KMS-11 (cell line): ENCODE results near the gene YPEL2.

Experiments used
- H2AFZ ChIP-seq: fragments of 200-600 bp; sonication (generic); 2 replicates; pipeline ENCODE4 v1.6.1; 2016; ENCODE audit warnings: antibody characterized with exemption, mixed run types, low read depth
- H3K27ac ChIP-seq: fragments of 200-600 bp; sonication (generic); 2 replicates; pipeline ENCODE4 v1.6.1; 2016; ENCODE audit warnings: mild to moderate bottlenecking, mixed run types
- H3K27me3 ChIP-seq: fragments of 200-600 bp; sonication (generic); 2 replicates; pipeline ENCODE4 v1.6.1; 2017; ENCODE audit warnings: mild to moderate bottlenecking, low read depth, mixed run types, moderate library complexity; ENCODE audit not compliant: insufficient read depth
- H3K36me3 ChIP-seq: fragments of 200-600 bp; sonication (generic); 2 replicates; pipeline ENCODE4 v1.6.1; 2017; ENCODE audit warnings: mild to moderate bottlenecking, mixed run types; ENCODE audit not compliant: insufficient read depth
- H3K4me1 ChIP-seq: fragments of 200-600 bp; sonication (generic); 2 replicates; pipeline ENCODE4 v1.6.1; 2016; ENCODE audit warnings: mild to moderate bottlenecking, low read depth, mixed run types; ENCODE audit not compliant: poor library complexity, severe bottlenecking
- H3K4me2 ChIP-seq: fragments of 200-600 bp; sonication (generic); 2 replicates; pipeline ENCODE4 v1.7.0; 2016; ENCODE audit warnings: mild to moderate bottlenecking, mixed run types
- H3K4me3 ChIP-seq: fragments of 200-600 bp; sonication (generic); IDR thresholded peaks from 2 replicates; pipeline ENCODE4 v1.6.1; 2017; ENCODE audit warnings: low read depth, low read length, mixed read lengths; ENCODE audit not compliant: insufficient read depth
- H3K79me2 ChIP-seq: fragments of 200-600 bp; sonication (generic); 2 replicates; pipeline ENCODE4 v1.6.1; 2016; ENCODE audit warnings: low read depth, mixed run types; ENCODE audit not compliant: insufficient read depth
- H3K9ac ChIP-seq: fragments of 200-600 bp; sonication (generic); 2 replicates; pipeline ENCODE4 v1.6.1; 2016; ENCODE audit warnings: mild to moderate bottlenecking, mixed run types
- H4K20me1 ChIP-seq: fragments of 200-600 bp; sonication (generic); 2 replicates; pipeline ENCODE4 v1.6.1; 2016; ENCODE audit warnings: mild to moderate bottlenecking, mixed run types; ENCODE audit not compliant: insufficient read depth
- CTCF ChIP-seq: fragments of 200-600 bp; sonication (generic); conservative IDR thresholded peaks from 2 replicates; pipeline ENCODE4 v1.6.1; 2017; ENCODE audit warnings: low read depth, mild to moderate bottlenecking, antibody characterized with exemption, low read length, moderate library complexity, mixed read lengths

The YPEL2 gene

GRCh38 chr17:59426031-59426430 is 94.6 kb downstream of the YPEL2 start:
- H3K4me2 ChIP-seq: no peak overlapping the region
- no peaks in the 10 kb centered on the region for H4K20me1 ChIP-seq
- no peak for TF ChIP-seq CTCF
- H3K4me1 ChIP-seq: no peaks in the 10 kb centered on the region
- H3K27me3 ChIP-seq: no peaks in the 10 kb centered on the region
- no peaks in the 10 kb centered on the region for H3K79me2 ChIP-seq
- H2AFZ ChIP-seq: no peak overlapping the region
- H3K36me3 ChIP-seq: no peaks in the 10 kb centered on the region
- no peak overlapping the region for H3K4me3 ChIP-seq
- H3K27ac ChIP-seq: no peak overlapping the region
- no peak overlapping the region for H3K9ac ChIP-seq

- no peak overlapping the region for H3K4me2 ChIP-seq
Observed at GRCh38 chr17:59427425-59427921, 96.0 kb downstream of the YPEL2 start.

GRCh38 chr17:59427996-59428395 is 96.5 kb downstream of the YPEL2 start:
- no peak for TF ChIP-seq CTCF
- Histone ChIP-seq H3K9ac (no peak overlapping the region), H3K79me2 (no peaks in the 10 kb centered on the region), H2AFZ (no peak overlapping the region), H3K27ac (no peak overlapping the region), H3K27me3 (no peaks in the 10 kb centered on the region), H3K4me1 (no peaks in the 10 kb centered on the region), H3K36me3 (no peaks in the 10 kb centered on the region), H3K4me3 (no peak overlapping the region), H4K20me1 (no peaks in the 10 kb centered on the region), H3K4me2 (no peak overlapping the region)

More at GRCh38 chr17:59427425-59427921, 96.0 kb downstream of the YPEL2 start:
- H3K36me3 ChIP-seq: no peaks in the 10 kb centered on the region
- H3K4me1 ChIP-seq: no peaks in the 10 kb centered on the region
- no peaks in the 10 kb centered on the region for H4K20me1 ChIP-seq
- H3K79me2 ChIP-seq: no peaks in the 10 kb centered on the region
- H3K9ac ChIP-seq: no peak overlapping the region
- no peaks in the 10 kb centered on the region for H3K27me3 ChIP-seq
- H3K4me3 ChIP-seq: no peak overlapping the region
- H2AFZ ChIP-seq: no peak overlapping the region
- TF ChIP-seq CTCF: no peak
- H3K27ac ChIP-seq: no peak overlapping the region

GRCh38 chr17:59428916-59429485 is 97.5 kb downstream of the YPEL2 start:
- no peaks in the 10 kb centered on the region for H3K27me3 ChIP-seq
- no peak overlapping the region for H3K27ac ChIP-seq
- H2AFZ ChIP-seq: no peak overlapping the region
- H3K4me2 ChIP-seq: no peak overlapping the region
- H3K4me3 ChIP-seq: no peak overlapping the region
- no peaks in the 10 kb centered on the region for H3K36me3 ChIP-seq
- no peak for TF ChIP-seq CTCF
- no peak overlapping the region for H3K9ac ChIP-seq
- no peaks in the 10 kb centered on the region for H3K4me1 ChIP-seq
- no peaks in the 10 kb centered on the region for H4K20me1 ChIP-seq
- no peaks in the 10 kb centered on the region for H3K79me2 ChIP-seq
